Thyroid gland (tissue), 4 donors: ENCODE measurements around the gene ABCA13. TPM values are rescaled to one million over a fixed set of nuclear protein-coding genes. Genes with fewer than 3 reads are reported as not detected.
A peak's percentile ranks its signal among the peaks of the same experiment; 100 is the strongest.

Experiments
- DNase-seq, 2 donors: peaks; one replicate each; pipeline ENCODE4 v3.0.0-alpha.2; 2019
- H3K27ac ChIP-seq, 3 donors: fragments of 200-600 bp; sonication (generic); 1 replicate in 2 of 3; 2 replicates in 1 of 3; pipeline ENCODE4 v1.5.1; 2016 to 2019; ENCODE audit warnings: mild to moderate bottlenecking in 1 of 3, moderate library complexity in 1 of 3
- H3K27me3 ChIP-seq: fragments of 200-600 bp; sonication (generic); one replicate; pipeline ENCODE4 v1.5.1; 2019
- H3K36me3 ChIP-seq, 2 donors: fragments of 200-600 bp; sonication (generic); one replicate each; pipeline ENCODE4 v1.5.1; 2016 to 2019
- H3K4me1 ChIP-seq, 2 donors: fragments of 200-600 bp; sonication (generic); one replicate each; pipeline ENCODE4 v1.5.1; 2017 to 2019
- H3K4me3 ChIP-seq, 3 donors: fragments of 200-600 bp; sonication (generic); replicated peaks in 1 of 3; 1 replicate in 2 of 3; 2 replicates in 1 of 3; pipeline ENCODE4 v1.5.1; 2016; ENCODE audit warnings: mild to moderate bottlenecking in 1 of 3
- H3K9me3 ChIP-seq: fragments of 200-600 bp; sonication (generic); one replicate; pipeline ENCODE4 v1.5.1; 2017
- CTCF ChIP-seq, 6 experiments: fragments of 200-600 bp in 3 of 6; fragments of 450-650 bp in 3 of 6; sonication (generic) in 3 of 6; IDR thresholded peaks; one replicate each; pipeline ENCODE4 v1.5.1; 2016 to 2019; ENCODE audit warnings: antibody characterized with exemption in 6 of 6, mild to moderate bottlenecking in 2 of 6, inconsistent platforms in 1 of 6, moderate library complexity in 1 of 6
- POLR2A ChIP-seq, 2 donors: fragments of 450-650 bp; IDR thresholded peaks; one replicate each; pipeline ENCODE4 v1.6.1; 2017; ENCODE audit warnings: antibody characterized with exemption in 2 of 2, mild to moderate bottlenecking in 2 of 2, moderate library complexity in 1 of 2
- WGBS, 2 donors: methylation state at CpG; one replicate each; pipeline ENCODE4 v1.1.5; 2017; 5-methylcytosine and 5-hydroxymethylcytosine counted together
- intact Hi-C: fragments of 100-400 bp; cut with DNase I; formaldehyde crosslinking; loops from one replicate; pipeline ENCODE4 v1.15.1; 2023
- total RNA-seq, 4 donors: library from RNA; depleted of rRNA; stranded (reverse); fragments of >200 nt; gene quantifications; one replicate each; pipeline ENCODE4 v1.2.3, GENCODE V29; 2016

The ABCA13 gene
- total RNA-seq, 4 donors from 2014 or later: 7.6 to 13.3 (median 11.7) TPM

GRCh38 chr7:48237354-48237753 is 66.1 kb downstream of the ABCA13 start:
- H3K4me3 ChIP-seq: no peak overlapping the region
- intact Hi-C loops: no loop called here
- DNase-seq: no peak
- H3K36me3 ChIP-seq: no peaks in the 10 kb centered on the region
- H3K4me1 ChIP-seq: no peaks in the 10 kb centered on the region
- H3K9me3 ChIP-seq: no peaks in the 10 kb centered on the region
- TF ChIP-seq CTCF (IDR thresholded peaks at IDR 0.05) (no peak), POLR2A (IDR thresholded peaks at IDR 0.05) (no peak)
- no peaks in the 10 kb centered on the region for H3K27me3 ChIP-seq
- H3K27ac ChIP-seq: no peak overlapping the region

DNA sequence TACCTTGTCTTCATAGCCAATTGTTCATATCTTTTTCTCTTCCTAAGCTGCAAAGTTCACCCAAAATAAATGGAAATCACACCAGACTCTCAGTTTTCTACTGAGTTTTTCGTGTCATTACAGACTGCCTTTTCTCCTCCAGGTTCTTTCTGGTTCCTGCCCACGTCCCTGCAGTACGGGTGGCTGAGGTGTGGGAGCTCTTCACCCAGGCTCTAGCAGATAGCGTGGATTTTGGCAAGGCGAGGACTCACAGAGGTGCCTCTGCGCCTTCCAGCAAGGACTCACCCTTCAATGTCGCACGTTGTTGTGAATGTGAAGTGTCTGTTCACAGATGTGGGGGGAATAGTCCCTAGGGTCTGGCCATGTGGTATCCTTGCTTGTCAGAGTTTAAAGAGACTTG is 71.6 kb downstream of the ABCA13 start:
- WGBS, 2 donors: 80 to 83% methylated on average over 8 of the region's 8 CpGs
- peaks cover 28 to 30% of the 10 kb centered on the region in 2 donors for H3K4me1 ChIP-seq
- H3K27me3 ChIP-seq: no peaks in the 10 kb centered on the region
- no peak overlapping the region for H3K4me3 ChIP-seq
- H3K9me3 ChIP-seq: no peaks in the 10 kb centered on the region
- intact Hi-C loops: no loop called here
- DNase-seq: no peak
- H3K27ac ChIP-seq: no peak overlapping the region
- H3K36me3 ChIP-seq: no peaks in the 10 kb centered on the region
- TF ChIP-seq POLR2A (IDR thresholded peaks at IDR 0.05): no peak
- no peak for TF ChIP-seq CTCF (IDR thresholded peaks at IDR 0.05)

GRCh38 chr7:48244864-48245271 is 73.6 kb downstream of the ABCA13 start:
- Histone ChIP-seq H3K27me3 (no peaks in the 10 kb centered on the region), H3K9me3 (no peaks in the 10 kb centered on the region), H3K36me3 (no peaks in the 10 kb centered on the region), H3K4me3 (no peak overlapping the region), H3K4me1 (peaks cover 28 to 30% of the 10 kb centered on the region in 2 donors), H3K27ac (peak overlapping the region; percentile 64 to 95 (median 89))
- 21 to 28% methylated on average over 5 of the region's 5 CpGs for WGBS, 2 donors
- intact Hi-C loops: no loop called here
- DNase-seq: peak; percentile 40 to 42
- TF ChIP-seq CTCF (IDR thresholded peaks at IDR 0.05) (no peak), POLR2A (IDR thresholded peaks at IDR 0.05) (no peak)

DNA sequence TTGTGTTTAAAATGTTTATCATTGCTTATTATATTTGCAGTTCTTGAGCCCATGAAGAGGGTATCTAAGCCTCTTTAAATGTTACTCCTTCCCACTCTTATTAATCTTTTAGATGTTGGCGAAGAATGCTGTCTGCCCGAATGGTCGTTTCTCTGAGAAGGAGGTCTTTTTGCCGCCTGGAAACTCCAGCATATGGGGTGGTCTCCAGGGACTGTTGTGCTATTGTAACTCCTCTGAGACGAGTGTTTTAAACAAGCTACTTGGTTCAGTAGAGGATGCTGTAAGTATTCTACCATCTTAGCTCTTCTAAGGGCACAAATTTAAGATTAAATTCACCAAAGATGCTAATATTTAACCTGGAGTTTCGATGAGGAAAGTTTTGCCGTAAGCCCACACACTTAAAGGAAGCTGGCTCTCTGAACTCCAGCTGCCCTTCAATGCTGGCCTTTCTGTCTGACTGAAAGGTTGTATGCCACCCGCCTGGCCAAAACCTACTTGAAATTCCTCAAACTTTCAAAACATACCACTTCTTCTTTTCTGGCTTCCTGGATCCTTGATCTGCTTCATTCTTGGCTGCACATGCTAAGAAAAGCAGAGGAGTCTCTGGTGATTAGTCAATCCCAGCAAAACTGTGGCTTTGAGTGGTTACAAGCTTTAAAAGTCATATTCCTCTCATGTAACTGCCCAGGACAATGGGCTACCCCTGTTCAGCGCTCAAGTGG is 74.7 kb downstream of the ABCA13 start:
- DNase-seq: peak; percentile 78 to 82
- H3K4me1 ChIP-seq: peaks cover 28 to 30% of the 10 kb centered on the region in 2 donors
- no peaks in the 10 kb centered on the region for H3K27me3 ChIP-seq
- no peaks in the 10 kb centered on the region for H3K9me3 ChIP-seq
- H3K27ac ChIP-seq: peak overlapping the region; percentile 64 to 95 (median 89)
- WGBS, 2 donors: 26 to 33% methylated on average over 9 of the region's 9 CpGs
- H3K4me3 ChIP-seq: no peak overlapping the region
- TF ChIP-seq POLR2A (IDR thresholded peaks at IDR 0.05) (peak in 1 of 2 donors; percentile 47), CTCF (IDR thresholded peaks at IDR 0.05) (no peak)
- intact Hi-C loops: no loop called here
- H3K36me3 ChIP-seq: no peaks in the 10 kb centered on the region

DNA sequence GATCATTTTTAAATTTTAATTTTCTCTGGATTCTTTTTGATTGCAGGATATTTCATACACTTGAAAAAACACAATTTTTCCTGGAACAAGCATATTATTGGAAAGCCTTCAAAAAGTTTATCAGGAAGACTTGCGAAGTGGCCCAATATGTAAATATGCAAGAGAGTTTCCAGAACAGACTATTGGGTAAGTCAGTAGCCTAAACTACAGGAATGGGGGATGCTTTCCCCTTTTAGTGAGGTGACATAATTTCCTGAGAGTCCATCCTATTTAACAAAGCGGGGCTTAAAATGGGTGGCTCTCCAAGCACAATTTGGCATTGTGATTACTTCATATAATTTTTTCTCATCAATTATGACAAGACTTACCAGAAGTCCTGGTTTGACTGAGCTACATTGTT is 77.9 kb downstream of the ABCA13 start:
- no peak overlapping the region for H3K4me3 ChIP-seq
- intact Hi-C loops: no loop called here
- no peaks in the 10 kb centered on the region for H3K9me3 ChIP-seq
- peaks cover 25% of the 10 kb centered on the region in 2 donors for H3K4me1 ChIP-seq
- DNase-seq: no peak
- TF ChIP-seq CTCF (IDR thresholded peaks at IDR 0.05) (no peak), POLR2A (IDR thresholded peaks at IDR 0.05) (no peak)
- WGBS, 2 donors: 81 to 85% methylated on average over 2 of the region's 2 CpGs
- no peaks in the 10 kb centered on the region for H3K27me3 ChIP-seq
- H3K27ac ChIP-seq: no peak overlapping the region
- H3K36me3 ChIP-seq: no peaks in the 10 kb centered on the region
